GM21367 (cell line): Measurements from ENCODE around the gene CELF1.

Experiments
- ATAC-seq: cut with Tn5 transposase; IDR thresholded peaks from one replicate; pipeline ENCODE4 v1.9.1; 2021; ENCODE audit not compliant: unreplicated experiment

The CELF1 gene

GRCh38 chr11:47451436-47451835, 101.5 kb downstream of the CELF1 start:
- no peak for ATAC-seq

GRCh38 chr11:47449541-47449940, 103.4 kb downstream of the CELF1 start:
- ATAC-seq = no peak

- no peak for ATAC-seq
Measured at GRCh38 chr11:47448566-47449427, 104.1 kb downstream of the CELF1 start, which contains the start of gene RAPSN. RAPSN (minus strand) TSS chr11:47449136; CDS start chr11:47448964, 172 bp downstream.

- ATAC-seq = no peak
Measured at GRCh38 chr11:47447906-47448305, 105.0 kb downstream of the CELF1 start.

DNA sequence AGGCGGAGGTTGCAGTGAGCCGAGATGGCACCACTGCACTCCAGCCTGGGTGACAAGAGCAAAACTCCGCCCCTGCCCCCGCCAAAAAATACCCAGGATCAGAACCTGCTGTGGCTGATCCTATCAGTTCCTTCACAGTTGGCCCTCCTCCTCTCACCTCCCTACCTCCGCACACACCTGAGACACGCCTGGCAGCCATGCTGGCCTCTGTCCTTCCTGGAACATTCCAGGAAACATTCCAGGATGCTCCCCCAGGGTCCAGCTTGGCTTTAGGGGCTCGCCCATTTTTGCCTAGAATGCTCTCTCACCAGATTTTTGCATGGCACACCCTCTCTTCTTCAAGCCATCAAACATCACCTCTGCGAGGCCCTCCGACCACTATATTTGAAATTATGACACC, 106.1 kb downstream of the CELF1 start:
- ATAC-seq = no peak

GRCh38 chr11:47445840-47446239, 107.1 kb downstream of the CELF1 start:
- no peak for ATAC-seq

DNA sequence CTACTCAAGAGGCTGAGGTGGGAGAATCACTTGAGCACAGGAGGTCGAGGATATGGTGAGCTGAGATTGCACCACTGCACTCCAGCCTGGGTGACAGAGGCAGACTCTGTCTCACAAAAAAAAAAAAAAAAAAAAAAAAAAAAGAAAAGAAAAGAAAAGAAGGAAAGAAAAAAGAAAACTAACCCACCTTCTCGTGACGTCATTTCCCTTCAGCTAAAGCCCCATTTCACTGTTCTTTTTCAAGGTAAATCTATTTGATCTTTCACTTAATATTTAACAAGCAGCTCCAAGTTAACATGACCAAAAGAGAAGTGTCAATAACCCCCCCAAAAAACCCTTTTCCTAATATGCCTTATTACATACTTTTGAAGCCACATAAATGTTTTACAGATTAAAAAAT, 109.1 kb downstream of the CELF1 start:
- no peak for ATAC-seq

DNA sequence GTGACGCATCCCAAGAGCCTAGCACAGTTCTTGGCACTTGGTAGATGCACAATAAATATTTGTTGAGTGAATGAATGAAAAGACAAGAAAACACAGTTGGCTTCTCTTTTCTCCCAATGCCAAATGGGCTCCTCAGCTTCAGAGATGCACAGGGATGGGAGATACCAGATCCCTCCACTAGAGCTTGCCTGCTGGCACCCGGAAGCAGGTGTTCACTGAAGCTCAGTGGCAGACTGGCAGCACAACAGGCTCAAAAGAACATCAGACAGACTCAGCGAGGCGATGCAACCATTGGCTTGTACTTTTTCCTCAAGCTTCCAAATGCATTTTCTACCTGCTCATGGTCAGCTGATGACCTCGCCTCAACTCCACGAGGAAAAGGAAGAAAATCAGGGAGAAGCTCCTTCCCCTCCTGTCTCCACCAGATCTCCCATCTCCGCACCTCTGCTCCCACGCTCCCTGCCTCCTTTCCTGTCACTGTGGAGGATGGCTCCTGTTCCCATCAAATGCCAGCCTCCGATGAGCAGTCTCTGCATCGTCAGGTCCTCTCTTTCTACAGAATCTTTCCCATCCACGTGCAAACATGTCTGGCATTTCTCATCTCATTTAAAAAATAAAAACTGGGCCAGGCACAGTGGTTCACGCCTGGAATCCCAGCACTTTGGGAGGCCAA, 109.8 kb downstream of the CELF1 start:
- no peak for ATAC-seq

GRCh38 chr11:47442514-47442913, 110.4 kb downstream of the CELF1 start:
- ATAC-seq = no peak

DNA sequence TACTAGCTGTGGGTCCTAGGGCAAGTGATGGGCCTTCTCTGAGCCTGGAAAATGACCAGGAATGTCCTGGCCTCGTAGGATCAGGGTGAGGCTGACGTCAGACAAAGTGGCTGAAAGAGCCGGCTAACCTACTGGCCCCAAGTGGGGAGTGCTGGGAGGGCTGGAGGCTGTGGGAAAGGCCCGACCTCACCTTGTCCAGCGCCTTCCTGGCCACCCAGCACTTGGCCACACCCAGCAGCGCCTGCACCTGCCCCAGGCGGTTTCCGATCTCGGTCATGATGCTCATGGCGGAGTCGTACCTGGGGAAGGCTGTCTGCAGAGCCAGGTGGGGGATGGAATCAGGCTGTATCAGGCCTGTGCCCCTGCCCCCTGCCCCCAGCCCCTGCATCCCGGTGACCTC, 111.5 kb downstream of the CELF1 start:
- ATAC-seq = no peak

DNA sequence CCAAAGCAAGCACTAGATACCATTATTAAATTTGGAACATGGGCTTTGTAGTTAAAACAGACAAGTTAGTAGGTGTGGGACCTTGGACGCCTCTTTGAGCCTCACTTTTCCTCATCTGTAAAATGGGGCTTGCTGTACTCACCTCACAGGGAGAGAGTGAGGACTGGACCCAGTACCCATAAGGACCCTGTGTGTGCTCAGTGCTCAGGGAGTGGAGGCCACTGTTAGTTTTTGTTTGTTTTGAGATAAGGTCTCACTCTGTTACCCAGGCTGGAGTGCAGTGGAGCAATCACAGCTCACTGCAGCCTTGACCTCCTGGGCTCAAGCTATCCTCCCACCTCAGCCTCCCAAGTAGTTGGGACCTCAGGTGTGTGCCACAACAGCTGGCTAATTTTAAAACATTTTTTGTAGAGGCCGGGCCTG, 112.9 kb downstream of the CELF1 start:
- no peak for ATAC-seq

DNA sequence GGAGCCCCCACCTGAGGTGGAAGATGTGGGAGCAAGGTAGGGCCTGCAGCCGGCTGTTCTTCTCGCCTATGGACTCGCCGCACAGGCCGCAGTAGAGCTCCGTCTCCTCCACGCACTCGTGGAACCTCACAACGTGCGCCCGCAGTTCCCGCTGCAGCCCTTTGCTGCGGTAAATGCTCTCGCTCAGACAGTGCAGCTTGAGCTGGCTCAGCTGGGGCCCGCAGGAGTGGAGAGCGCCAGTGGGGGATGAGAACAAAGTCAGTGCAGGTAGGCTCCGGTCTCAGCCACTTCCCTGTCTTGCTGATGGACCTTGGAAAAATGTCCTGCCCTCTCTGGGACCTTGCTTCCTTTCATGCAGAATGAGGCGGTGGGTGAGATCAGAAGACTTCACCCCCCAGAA, 114.2 kb downstream of the CELF1 start:
- no peak for ATAC-seq

DNA sequence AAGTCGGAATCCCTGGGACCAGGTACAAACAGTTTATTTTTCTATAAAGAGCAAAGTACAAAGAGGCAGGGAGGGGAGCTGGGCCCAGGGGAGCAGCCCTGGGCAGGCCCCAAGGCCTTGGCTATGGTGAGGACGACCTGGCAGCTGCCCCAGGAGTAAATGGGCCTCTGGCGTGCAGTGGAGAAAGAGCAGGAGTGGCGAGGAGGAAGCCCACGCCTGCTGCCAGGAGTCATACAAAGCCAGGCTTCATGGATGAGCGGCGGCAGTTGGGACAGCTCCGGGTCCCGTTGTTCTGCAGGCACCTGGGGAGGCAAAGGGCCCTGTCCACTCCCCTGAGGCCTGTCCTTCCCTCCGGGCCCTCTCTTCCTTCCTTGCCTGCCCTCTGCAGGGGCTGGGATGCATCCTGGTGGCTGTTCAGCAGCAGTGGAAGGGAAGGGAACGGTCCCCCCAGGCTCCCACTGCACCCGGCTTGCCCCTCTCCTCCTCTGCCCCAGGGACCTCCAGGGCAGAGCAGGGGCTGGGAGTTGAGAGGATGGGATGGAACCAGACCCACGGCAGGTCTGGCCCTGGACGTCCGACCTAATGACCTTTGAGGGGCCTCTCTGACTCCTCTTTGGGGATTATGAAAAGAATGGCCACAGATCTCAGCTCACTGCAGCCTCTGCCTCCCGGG, 115.0 kb downstream of the CELF1 start:
- ATAC-seq = no peak

DNA sequence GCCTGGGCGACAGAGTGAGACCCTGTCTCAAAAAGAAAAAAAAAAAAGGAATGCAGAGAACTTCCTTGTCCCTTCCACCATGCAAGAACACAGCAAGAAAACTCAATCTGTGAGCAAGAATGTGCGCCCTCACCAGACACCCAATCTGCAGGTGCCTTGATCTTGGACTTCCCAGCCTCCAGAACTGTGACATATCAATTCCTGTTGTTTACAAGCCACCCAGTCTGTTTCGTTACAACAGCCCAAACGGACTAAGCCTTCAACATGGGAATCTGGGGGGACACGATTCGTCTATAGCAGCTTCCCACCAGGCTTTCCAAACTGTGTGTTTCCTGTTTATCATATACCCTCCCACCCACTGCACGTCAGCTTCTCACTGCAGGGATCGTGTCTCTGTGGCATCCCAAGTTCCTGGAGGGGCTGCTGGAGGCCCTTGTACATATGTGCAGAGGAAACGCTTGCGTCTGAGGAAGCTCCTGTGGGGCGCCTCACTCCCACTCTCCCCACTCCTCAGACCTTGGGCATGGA, 115.7 kb downstream of the CELF1 start:
- ATAC-seq = no peak

- no peak for ATAC-seq
Measured at GRCh38 chr11:47436726-47437125, 116.2 kb downstream of the CELF1 start.

DNA sequence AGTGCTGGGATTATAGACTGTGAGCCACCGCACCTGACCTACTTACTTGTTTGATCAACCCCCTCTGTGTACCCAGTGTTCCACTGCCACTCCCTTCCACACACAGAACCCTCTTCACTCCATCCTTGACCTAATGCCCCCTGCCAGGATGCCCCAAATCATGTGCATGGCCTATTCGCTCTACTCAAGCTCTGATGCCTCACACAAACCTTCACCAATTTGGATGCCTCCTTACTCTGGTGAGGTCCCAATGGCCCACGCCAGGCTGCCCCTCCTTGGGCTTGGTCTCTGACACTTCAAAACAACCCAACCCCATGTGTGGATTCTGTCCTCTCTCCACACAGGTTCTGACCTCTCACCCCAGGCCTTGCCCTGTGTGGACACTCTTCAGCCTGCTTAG, 117.2 kb downstream of the CELF1 start:
- ATAC-seq = no peak

- no peak for ATAC-seq
Measured at GRCh38 chr11:47434011-47434786, 118.7 kb downstream of the CELF1 start.

GRCh38 chr11:47433157-47433556, 119.8 kb downstream of the CELF1 start:
- ATAC-seq = no peak

GRCh38 chr11:47431356-47432083, 121.4 kb downstream of the CELF1 start:
- no peak for ATAC-seq

DNA sequence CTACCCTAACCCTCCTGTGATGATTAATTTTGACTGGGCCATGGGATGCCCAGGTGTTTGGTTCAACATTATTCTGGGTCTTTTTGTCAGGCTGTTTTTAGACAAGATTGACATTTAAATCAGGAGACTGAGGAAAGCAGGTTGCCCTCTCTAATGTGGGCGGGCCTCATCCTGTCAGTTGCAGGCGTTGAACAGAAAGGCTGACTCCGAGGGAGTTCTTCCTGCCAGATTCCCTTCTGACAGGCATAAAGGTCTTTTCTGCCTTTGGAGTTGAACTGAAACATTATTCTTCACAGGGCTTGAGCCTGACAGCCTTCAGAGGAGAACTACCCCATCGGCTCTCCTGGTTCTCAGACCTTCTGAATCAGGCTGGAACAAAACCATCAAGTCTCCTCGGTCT, 122.4 kb downstream of the CELF1 start:
- no peak for ATAC-seq
